NCI-H1694 (cell line): ENCODE results near the gene LAMB4.

Experiments used
- DNase-seq: peaks from one replicate; lab custom pipeline; 2025; lab: John Stamatoyannopoulos, UW

LAMB4 gene

GRCh38 chr7:108109221-108109908 is 20.8 kb downstream of the LAMB4 start:
- peak; percentile 21 for DNase-seq

GRCh38 chr7:108108131-108108530 is 22.0 kb downstream of the LAMB4 start:
- DNase-seq: no peak

GRCh38 chr7:108104324-108104723 is 25.8 kb downstream of the LAMB4 start:
- DNase-seq: no peak

GRCh38 chr7:108103558-108104298 is 26.4 kb downstream of the LAMB4 start:
- no peak for DNase-seq

GRCh38 chr7:108102671-108103312 is 27.4 kb downstream of the LAMB4 start:
- no peak for DNase-seq

GRCh38 chr7:108101759-108102158 is 28.4 kb downstream of the LAMB4 start:
- no peak for DNase-seq

GRCh38 chr7:108099713-108100112 is 30.4 kb downstream of the LAMB4 start:
- DNase-seq: no peak

- peak; percentile 13 for DNase-seq
These were observed 32.5 kb downstream of the LAMB4 start for GRCh38 chr7:108097703-108098102.

- no peak for DNase-seq
These were observed 33.2 kb downstream of the LAMB4 start for GRCh38 chr7:108096996-108097395.

- DNase-seq: no peak
These were observed 35.0 kb downstream of the LAMB4 start for GRCh38 chr7:108094933-108095710.

- no peak for DNase-seq
These were observed 35.8 kb downstream of the LAMB4 start for GRCh38 chr7:108094346-108094745.

- DNase-seq: no peak
These were observed 36.3 kb downstream of the LAMB4 start for GRCh38 chr7:108093851-108094331.

- DNase-seq: no peak
These were observed 36.8 kb downstream of the LAMB4 start for GRCh38 chr7:108093341-108093740.

GRCh38 chr7:108091461-108091831 is 38.7 kb downstream of the LAMB4 start:
- no peak for DNase-seq

- no peak for DNase-seq
These were observed 39.2 kb downstream of the LAMB4 start for GRCh38 chr7:108090791-108091460.

GRCh38 chr7:108089381-108089780 is 40.8 kb downstream of the LAMB4 start:
- no peak for DNase-seq

GRCh38 chr7:108088729-108089128 is 41.4 kb downstream of the LAMB4 start:
- no peak for DNase-seq

- DNase-seq: no peak
These were observed 42.4 kb downstream of the LAMB4 start for GRCh38 chr7:108087778-108088177.

GRCh38 chr7:108086962-108087361 is 43.2 kb downstream of the LAMB4 start:
- no peak for DNase-seq

GRCh38 chr7:108086546-108086945 is 43.6 kb downstream of the LAMB4 start:
- DNase-seq: no peak

GRCh38 chr7:108083980-108084379 is 46.2 kb downstream of the LAMB4 start:
- DNase-seq: no peak
